Ovary (tissue), 3 donors: ENCODE measurements around the gene MAD1L1.

Source experiments
- CTCF ChIP-seq, 3 donors: fragments of 450-650 bp in 2 of 3; fragments of 200-600 bp in 1 of 3; IDR thresholded peaks; one replicate each; pipeline versions ENCODE4 v1.5.1 to v1.8.0; 2016 to 2022; ENCODE audit warnings: antibody characterized with exemption in 3 of 3, mild to moderate bottlenecking in 1 of 3
- EP300 ChIP-seq: sonication (generic); formaldehyde crosslinking; IDR thresholded peaks from one replicate; pipeline ENCODE4 v1.6.1; 2017; ENCODE audit warnings: antibody characterized with exemption
- POLR2A ChIP-seq: fragments of 450-650 bp; IDR thresholded peaks from one replicate; pipeline ENCODE4 v1.6.1; 2017; ENCODE audit warnings: antibody characterized with exemption, mild to moderate bottlenecking, moderate library complexity
- donor health status: DM: no; HTN: no; CAD: no.

GRCh38 chr7:1899951-1900762, 332.6 kb downstream of the MAD1L1 start:
- no peak for TF ChIP-seq CTCF (IDR thresholded peaks at IDR 0.05)
- no peak for TF ChIP-seq POLR2A
- TF ChIP-seq EP300, result no peak
